GM19043 (cell line): ENCODE data around the gene KLK8.

ENCODE experiments used
- ATAC-seq: cut with Tn5 transposase; IDR thresholded peaks from one replicate; pipeline ENCODE4 v1.9.1; 2021; ENCODE audit warnings: low read depth; ENCODE audit not compliant: unreplicated experiment

The KLK8 gene, protein sequence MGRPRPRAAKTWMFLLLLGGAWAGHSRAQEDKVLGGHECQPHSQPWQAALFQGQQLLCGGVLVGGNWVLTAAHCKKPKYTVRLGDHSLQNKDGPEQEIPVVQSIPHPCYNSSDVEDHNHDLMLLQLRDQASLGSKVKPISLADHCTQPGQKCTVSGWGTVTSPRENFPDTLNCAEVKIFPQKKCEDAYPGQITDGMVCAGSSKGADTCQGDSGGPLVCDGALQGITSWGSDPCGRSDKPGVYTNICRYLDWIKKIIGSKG

DNA sequence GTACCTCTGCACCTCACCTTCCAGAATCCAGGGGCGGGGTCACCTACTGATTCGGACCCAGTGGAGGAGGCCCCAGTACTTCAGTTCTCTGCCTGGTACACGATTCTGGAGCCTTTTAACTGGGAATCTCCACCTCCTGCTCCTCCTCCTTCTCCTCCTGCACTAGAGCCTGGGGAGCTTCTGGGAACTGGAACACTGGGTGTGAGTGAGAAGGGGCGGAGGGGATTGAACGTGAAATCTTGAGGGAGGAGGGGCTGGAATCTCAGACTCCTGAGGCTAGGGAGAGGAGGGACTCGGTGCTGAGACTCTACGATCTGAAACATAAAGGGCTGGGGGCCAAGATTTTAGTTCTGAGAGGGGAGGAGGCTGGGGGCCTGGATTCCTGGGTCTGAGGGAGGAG is at the start of gene KLK8:
Gene KLK8 (minus strand): TSS at position 90 of the 400 bp plus-strand sequence. CDS start 437 bp downstream, outside the sequence.
- ATAC-seq, result no peak

DNA sequence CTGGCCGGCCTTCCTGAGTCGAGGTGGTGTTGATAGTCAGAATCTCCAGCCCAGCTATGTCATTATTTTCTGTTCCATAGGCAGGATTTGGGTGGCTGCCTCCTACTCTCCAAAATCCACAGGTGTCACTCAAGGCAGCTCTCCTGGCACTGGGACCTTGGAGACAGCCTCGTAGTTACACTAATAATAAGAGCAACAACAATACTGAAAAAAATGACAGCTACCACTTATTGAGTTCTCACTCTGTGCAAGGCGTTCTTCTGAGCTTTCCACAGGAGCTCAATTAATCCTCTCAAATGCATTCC is 45.6 kb upstream of the KLK8 start:
- ATAC-seq, result no peak

DNA sequence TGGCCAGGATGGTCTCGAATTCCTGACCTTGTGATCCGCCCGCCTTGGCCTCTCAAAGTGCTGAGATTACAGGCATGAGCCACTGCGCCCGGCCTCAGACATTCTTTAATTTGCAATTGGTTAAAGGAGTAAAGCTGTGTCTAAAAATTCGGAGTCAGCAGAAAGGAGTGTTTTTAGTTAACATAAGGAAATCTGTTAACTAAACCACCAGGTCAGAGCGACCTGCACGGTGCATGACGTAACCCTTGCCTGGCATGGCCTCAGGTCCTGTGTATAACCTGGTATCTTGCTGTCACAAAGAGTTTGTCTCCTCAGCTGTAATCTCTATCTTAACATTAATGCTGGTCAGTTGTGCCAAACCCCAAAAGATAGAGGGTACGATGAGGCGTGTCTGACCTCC is 42.9 kb upstream of the KLK8 start:
- no peak for ATAC-seq

DNA sequence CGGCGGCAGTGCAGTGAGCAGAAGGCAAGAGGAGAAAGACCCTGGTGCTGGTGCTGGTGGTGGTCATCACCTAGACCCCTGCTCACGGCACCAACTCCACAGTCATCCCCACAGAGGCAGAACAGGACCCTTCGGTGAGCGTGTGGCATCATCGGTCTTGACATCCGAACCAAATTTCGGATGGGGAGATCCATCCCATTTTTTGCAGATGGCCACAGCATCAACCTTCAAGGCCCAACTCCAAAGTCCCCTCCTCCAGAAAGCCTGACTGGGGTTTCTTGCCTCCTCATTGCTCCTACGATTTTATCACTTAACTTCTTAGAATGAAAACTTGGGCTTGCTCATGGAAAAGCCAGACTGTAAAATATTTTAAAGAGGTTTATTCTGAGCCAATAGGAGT is 42.1 kb upstream of the KLK8 start:
- no peak for ATAC-seq

DNA sequence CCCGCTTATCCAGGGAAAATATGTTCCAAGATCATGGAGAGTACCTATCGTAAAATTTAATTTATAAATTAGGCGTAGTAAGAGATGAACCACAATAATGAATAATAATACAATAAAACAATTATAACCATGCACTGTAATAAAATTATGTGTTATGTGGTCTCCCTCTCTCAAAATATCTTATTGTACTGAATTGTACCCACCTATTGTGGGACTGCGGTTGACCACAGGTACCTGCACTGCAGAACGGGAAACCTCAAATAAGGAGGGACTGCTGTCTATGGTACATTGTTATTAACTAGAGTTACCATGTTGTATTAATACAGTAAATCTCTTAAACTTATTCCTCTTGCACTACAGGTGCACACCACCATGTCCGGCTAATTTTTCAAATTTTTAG is 38.7 kb upstream of the KLK8 start:
- no peak for ATAC-seq

DNA sequence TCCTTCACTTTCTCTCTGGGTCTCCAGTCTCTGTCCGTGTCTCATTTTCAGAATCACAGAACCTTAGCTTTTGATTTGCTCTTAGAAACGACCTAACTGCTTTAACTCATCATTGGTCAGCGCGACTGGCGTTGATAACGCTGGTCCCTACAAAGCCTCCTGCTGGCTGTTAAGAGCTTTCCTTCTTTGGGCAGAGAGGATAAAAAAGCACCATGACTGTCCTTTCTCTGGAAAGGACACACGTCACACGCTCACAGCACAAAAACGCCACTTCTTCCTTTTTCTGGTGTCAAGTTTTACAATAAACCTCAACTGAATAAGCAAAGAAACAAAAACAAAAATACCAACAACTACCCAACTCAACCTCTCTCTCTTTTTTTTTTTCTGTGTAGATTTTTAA is 35.1 kb upstream of the KLK8 start:
- no peak for ATAC-seq

DNA sequence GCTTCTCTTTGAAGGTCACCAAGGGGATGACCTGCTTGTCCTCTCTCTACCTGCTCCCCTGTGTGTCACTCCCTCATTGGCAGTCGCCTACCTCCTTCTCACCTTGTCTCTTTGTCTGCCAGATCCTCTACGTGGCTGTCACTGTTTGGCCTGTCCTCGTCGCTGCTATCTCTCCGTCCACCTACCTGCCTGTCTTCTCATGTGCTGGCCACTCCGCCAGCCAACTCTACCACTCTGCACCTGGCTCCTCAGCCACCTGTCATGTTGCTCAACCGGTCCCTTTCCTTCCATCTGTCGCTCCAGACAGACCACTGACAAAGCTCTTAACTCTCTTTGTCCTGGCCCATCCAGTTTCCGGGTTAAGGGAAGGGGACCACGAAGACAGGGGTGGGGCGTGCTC is 33.3 kb upstream of the KLK8 start, which contains the start of gene KLK12:
Gene KLK12 (minus strand): TSS at position 299 of the 400 bp plus-strand sequence. CDS start 381 bp downstream, outside the sequence.
- no peak for ATAC-seq

DNA sequence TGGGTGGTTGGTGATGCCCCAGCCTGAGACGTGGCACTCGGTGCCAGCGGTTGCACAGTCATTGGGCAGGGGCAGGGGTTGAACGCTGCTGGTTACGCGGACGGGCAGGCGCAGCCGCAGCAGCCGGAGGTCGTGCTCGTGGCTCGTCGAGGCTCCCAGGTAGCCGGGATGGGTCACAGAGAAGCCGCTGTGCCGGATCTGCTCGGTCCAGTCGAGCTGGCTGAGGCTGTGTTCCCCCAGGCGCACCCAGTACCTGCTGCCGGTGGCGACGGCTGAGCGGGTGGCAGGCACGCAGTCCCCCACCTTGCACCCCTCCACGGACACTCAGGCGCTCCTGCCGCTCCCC is 30.4 kb upstream of the KLK8 start:
- no peak for ATAC-seq

DNA sequence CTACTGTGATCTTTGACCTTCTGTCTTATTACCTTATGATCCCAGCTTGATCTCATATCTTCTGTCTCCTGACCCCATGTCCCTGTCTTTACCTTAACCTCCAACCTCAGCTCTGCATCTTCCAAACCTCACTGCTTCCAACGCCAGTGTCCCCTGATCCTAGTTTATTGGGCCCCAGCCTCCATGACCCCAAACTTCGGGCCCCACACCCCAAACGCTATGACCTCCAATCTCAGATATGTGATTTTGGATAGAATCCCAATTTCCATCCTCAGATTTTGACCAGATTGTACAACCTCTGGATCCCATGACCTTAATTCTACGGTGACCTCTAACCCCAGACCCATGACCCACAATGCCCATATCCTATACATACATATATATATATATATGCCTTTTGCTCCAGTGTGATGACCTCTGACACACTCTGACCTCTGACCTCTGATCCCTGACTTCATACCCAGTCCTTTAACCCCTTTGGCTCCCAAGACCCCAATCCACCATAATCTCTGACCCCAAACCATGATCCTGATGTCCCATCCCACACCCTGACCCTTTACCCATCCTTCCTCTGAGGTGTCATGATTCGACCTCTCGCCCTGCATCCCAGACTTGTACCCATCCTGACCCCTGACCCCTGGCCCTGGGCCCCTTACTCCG is 29.9 kb upstream of the KLK8 start:
- no peak for ATAC-seq

DNA sequence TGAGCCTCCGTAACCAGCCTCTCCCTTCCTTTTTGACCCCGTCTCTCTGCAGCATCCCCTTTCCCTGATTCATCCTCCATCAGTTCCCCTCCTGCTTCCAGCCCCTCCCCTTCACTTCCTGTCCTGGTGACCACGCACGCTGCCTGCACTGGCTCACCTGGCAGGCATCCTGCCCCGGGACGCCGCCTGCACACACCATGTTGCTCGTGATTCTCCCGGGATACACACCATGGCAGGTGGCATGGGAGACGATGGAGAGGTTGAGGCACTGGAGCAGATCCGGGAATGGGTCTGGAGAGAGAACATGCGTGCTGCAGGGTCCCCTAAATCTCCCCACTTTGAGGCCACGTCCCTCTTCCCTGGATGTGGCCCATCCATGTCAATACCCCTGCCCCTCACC is 29.2 kb upstream of the KLK8 start:
- ATAC-seq, result no peak

DNA sequence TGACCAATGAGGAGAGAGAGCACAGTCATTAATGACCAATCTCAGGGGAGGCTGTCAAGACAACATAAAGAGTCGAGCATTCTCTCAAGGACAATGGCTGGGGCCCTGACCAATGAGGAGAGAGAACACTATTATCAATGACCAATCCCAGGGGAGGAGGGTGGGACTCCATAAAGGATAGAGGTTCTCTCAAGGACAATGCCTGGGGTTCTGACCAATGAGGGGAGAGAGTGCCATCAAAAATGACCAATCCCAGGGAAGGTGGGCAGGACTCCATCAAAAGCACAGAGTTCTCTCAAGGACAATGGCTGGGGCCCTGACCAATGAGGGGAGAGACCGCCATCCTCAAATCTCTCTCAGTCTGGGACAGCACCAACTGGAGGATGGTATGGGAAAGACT is 28.3 kb upstream of the KLK8 start:
- ATAC-seq, result no peak

DNA sequence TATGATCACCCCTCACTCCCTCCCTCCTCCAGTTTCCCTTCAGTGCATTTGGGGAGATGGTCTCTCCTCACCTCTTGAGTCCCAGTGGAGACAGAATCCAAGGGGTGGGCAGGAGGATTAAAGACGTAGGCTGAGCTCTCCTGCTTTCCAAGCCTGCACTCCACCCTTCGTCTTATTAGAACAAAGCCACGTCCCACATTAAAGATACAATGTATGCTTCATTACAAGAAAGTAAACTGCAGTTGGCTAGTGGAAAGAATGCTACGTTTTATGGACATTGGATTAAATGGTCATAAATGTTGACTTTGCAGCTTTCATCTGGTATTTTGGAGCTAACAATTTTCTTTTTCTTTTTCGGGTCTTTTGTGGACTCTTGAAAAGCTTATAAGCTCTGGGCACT is 26.5 kb upstream of the KLK8 start:
- no peak for ATAC-seq

DNA sequence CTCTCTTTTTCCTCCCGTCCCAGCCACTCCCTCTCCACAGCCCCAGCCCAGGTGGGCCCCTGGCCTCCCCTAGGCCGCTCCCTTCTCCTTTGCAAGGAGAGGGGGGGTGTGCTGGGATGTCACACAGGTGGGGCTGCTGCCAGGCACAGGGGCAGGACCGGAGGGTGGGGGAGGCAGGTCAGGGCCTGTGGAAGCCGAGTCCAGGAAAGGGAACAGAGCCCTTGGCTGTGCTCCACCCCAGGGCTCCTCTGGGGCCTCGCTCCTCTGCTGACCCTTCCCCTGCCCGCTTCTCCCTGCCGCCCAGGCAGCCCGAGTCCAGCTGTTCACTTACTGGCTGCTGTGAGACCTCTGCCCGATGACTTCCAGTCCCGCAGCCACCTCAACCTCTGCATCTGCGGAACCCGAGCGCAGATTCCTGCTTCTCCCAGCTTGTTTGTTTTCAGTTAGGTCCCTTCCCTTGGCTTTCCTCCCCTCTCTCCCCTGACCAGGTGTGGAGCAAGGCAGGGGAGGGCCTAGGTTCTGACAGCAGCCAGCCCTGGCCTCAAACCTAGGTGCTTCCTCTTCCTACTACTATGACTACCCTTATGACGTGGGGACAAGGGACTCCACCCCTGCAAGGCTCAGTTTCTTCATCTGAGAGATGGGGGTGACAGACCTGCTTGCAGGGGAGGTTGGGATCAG is 25.9 kb upstream of the KLK8 start:
- ATAC-seq, result no peak

DNA sequence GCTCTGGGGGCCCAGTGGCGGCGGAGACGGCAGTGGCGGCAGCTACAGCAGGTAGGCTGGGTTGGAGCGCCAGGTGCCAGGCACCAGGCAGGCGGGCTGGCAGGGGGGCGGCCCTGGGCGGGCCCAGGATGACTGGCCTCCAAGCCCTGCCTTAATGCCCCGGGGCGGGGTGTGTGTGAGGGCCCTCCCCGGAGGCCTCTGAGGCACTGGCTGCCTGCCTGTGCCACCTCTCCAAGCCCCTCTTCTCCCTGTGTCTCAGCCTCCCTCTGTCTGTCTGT is 25.1 kb upstream of the KLK8 start, which contains the start of gene KLK11:
Gene KLK11 (minus strand): TSS at position 63 of the 278 bp plus-strand sequence. CDS start 985 bp downstream, outside the sequence.
- no peak for ATAC-seq

DNA sequence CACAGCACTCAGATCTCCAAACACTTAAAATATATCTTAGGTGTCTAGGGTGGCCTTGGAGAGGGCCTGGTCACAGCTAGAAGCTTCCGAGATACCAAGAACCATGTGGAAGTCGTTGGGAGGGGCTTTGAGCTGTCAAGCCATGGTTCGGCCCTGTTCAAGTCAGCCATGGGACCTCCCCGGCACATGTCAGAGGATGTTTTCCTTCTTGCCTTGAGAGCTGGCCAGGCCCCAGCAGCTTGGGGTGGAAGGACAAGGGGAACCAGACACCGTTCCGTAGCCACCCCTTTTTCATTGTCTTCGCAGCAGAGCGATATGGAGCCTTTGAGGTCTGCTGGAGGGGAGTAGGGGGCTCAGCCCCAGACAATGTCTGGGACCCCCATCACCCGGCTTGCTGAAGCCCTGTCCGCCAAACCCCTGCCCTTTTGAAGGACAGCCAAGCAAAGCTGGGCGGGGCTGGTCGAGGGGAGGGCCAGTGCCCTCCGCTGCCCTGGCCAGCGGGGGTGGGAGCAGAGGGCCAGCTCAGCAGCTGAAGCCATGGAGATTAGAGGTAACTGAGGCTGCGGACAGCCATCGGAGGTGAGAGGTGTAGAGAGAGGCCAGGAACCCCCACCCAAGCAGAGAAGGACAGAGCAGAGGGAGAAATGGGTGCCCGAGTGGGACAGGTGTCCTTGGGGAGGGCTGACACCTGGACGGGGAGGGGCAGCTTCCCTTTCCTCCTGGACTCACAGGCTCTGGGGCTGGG is 24.6 kb upstream of the KLK8 start:
- ATAC-seq, result no peak

DNA sequence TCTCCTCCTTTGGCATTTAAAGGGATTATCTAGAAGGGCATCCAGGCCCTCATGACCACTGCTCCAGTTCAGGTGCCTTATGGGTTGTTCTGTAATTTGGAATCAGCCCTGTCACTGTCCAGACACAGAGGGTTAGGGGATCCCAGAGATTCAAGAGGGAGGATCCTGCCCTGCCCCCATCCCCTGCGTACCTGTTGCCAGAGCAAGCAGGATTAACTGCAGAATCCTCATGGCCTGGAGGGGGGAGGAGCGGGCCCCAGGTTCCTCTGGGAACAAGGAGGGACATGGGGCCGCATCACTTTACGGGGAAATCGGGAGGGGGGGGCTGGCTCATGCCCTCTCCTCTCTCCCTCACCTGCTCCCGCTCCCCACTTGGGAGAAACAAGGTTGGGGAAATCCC is 24.0 kb upstream of the KLK8 start:
- no peak for ATAC-seq

DNA sequence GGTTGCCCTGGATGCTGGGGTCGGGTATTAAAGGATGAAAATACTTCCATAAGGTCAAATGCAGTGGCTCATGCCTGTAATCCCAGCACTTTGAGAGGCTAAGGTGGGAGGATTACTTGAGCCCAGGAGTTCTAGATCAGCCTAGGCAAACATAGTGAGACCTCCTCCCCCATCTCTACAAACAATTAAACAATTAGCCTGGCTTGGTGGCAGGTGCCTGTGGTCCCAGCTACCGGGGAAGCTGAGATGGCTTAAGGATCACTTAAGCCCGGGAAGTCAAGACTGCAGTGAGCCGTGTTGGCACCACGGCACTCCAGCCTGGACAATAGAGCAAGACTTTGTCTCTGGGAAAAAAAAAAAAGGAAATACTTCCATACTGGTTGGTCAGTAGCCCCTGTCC is 23.5 kb upstream of the KLK8 start:
- ATAC-seq, result no peak

DNA sequence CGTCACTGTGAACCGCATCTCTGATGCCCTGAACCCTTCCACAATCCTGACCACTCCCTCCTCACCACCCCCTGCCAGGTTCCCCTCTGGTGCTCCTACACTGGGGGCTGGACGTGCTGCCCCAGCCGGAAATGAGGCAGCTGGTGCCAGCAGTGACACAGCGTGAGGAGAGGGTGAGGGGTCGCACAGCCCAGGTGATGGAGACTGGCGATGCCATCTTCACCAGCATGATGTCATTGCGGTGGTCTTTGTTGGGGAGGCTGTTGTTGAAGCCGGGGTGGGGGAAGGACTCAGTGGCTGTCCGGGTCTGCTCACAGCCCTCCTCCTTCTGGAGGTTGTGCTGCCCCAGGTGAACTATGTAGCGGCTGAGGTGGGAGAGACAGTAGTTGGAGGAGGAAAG is 22.5 kb upstream of the KLK8 start:
- ATAC-seq, result no peak

DNA sequence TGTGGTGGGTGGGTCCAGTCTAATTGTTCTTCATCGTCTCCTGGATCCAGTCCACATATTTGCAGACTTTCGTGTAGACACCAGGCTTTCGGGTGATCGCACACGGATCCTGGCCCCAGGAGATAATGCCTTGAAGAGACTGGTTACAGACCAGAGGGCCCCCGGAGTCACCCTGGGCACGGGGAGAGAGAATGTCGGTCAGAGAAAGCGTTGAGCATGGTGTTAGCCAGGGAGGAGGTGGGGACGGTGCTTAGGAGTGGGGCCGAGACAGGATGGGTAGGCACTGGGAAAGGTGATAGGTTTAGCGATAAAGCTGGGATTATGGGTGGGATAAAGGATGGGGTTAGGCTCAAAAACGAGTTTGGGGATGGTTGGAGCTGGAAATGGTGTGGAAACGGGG is 21.1 kb upstream of the KLK8 start:
- no peak for ATAC-seq

DNA sequence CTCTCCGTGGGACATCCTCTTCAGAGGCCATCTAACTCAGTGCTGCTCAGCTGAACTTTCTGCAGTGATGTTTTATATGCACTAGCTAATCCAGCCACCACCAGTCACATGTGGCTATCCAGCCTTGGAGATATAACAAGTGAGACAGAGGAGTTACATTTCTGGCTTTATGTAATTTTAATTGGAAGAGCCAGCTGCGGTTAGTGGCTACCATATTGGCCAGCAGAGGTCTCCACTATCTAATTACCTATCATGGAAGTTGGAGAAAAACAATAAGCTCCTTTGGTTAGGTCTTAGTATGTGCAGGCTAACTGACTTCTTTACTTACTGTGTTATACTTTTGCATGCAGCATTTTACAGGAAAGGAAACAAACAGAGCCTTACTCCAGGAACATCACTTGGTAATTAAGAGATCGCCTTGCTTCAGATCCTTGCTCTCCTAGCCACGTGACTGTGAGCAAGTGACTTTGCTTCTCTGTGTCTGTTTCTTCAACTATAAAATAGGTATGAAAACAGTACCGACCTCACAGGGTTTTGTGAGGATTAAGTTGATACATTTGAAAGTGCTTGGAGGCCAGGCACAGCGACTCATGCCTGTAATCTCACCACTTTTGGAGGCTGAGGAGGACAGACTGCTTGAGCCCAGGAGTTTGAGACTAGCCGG is 19.7 kb upstream of the KLK8 start:
- ATAC-seq, result no peak

DNA sequence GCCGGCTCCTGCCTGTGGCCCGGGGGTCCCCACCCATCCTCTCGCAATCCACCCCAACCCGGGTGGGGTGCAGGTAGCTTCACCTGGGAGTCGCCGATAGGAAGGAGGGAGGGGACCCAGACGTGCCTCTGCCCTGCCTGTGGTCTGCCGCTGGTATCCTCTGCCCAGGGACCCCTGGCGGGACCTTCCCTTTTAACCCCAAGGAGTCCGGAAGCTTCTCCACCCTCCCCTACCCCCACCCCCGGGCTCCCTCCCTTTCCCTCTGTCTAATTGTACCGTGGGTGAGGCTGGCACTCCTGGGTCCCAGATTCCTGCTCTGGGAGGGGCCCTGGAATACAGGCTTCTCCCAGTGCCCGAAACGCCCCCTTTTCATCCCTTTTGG is 18.1 kb upstream of the KLK8 start, which contains the start of gene KLK10:
Gene KLK10 (minus strand): TSS at position 166 of the 382 bp plus-strand sequence. CDS start 579 bp downstream, outside the sequence.
- ATAC-seq, result no peak
